NT2/D1 (cell line): ENCODE data around the gene OSM.

Experiments used
- SUZ12 ChIP-seq: IDR thresholded peaks from 2 replicates; pipeline ENCODE4 v1.6.1; 2011; ENCODE audit not compliant: insufficient read length, insufficient read depth; ENCODE audit errors: extremely low read depth
- YY1 ChIP-seq: IDR thresholded peaks from 2 replicates; pipeline ENCODE4 v1.6.1; 2011; ENCODE audit not compliant: insufficient read length, insufficient read depth
- ZNF274 ChIP-seq: IDR thresholded peaks from 2 replicates; pipeline ENCODE4 v1.6.1; 2011; ENCODE audit warnings: mild to moderate bottlenecking, low read depth, low read length

GRCh38 chr22:30312053-30312452, 45.4 kb upstream of the OSM start:
- TF ChIP-seq YY1 (no peak), SUZ12 (no peak), ZNF274 (no peak)
